ENCODE data around the gene HAGH.

HAGH gene

DNA sequence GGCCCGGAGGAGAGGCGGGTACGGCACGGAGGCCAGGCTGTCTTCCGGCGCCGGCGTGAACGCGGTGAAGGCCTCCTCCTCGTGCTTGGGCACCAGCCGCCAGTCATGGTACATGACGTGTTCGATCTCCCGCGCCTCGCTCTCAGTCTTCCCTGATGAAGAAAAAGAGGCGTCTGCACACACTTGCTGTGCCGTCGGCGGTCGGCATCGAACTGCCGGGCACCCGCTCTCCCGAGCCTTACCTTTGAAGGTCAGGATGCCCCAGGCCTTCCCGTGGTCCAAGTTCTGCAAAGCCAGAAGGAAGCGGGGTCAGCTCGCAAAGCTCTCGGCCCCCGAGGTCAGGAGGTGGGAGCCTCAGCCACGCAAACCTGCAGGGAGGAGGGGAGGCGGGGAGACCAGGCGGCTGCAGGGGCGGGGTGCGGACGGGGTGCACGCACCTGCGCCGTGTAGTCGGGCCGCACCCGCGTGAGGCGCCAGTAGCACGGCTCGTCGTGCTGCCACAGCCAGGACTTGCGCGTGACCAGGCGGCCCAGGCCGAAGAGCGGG lies 54.2 kb downstream of the HAGH start, which contains the start of gene EME2:
Gene EME2, plus strand, starts transcription at position 449 of the 546 bp plus-strand sequence. CDS start 418 bp downstream, outside the sequence.
- DNase-seq: peak in 2 of 4 experiments; percentile 45 to 47

DNA sequence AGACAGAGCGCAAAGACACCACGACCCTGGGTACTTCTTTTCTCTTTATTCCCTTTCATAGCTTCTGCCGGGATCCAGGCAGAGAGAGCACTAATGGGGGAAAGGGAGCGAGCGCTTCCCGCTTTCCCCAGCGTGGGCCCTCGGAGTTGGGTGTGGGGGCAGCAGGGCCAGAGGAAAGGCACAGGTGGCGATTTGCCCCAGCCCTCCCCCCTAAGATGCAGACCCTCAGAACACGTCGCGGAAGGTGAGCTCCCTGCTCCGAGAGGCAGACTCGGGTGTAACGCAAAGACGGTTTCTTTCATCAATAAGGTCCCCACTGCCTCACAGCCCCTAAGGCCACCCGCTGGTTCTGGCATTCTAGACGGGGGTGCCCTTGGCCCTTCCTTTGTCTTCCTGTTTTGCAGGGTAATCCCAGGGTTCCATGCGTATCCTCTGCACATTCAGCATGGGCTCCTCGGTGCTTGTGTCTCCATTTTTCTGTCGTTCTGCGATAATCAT lies 54.7 kb downstream of the HAGH start:
- DNase-seq: no peak

DNA sequence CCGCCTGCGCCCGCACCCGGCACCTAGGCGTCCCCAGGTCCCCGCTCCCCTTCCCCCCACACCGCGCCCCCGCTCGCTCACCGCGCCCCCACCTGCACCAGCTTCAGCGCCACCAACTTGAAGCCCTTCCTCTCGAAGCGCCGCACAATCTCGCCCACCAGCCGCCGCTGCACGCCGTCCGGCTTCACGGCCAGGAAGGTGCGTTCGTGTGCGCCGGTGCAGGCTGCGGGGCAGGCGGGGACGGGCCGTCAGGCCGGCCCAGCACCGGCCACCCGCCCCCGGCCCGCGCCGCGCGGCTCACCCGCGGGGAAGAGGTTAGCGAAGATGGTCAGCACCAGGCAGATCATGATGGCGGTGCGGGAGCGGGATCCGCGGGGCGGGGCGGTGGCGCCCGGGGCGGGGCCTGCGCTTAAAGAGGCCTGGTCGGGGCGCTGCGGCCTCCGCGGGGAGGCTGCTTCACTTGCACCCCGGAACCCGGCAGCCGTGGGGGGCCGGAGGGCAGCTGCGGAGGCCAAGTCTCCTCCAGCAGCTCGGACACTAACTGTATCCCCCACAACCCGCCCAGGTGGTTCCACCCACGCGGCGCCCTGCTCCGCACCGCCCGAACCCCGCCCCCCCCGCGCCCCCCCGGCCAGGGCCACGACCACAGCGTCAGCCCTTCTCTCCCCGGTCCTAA lies 55.3 kb downstream of the HAGH start, which contains the start of gene NME3:
Gene NME3, minus strand, starts transcription at position 356 of the 676 bp plus-strand sequence. Its CDS starts 9 bp downstream, at position 347.
- DNase-seq: peak; percentile 34 to 71 (median 56)

DNA sequence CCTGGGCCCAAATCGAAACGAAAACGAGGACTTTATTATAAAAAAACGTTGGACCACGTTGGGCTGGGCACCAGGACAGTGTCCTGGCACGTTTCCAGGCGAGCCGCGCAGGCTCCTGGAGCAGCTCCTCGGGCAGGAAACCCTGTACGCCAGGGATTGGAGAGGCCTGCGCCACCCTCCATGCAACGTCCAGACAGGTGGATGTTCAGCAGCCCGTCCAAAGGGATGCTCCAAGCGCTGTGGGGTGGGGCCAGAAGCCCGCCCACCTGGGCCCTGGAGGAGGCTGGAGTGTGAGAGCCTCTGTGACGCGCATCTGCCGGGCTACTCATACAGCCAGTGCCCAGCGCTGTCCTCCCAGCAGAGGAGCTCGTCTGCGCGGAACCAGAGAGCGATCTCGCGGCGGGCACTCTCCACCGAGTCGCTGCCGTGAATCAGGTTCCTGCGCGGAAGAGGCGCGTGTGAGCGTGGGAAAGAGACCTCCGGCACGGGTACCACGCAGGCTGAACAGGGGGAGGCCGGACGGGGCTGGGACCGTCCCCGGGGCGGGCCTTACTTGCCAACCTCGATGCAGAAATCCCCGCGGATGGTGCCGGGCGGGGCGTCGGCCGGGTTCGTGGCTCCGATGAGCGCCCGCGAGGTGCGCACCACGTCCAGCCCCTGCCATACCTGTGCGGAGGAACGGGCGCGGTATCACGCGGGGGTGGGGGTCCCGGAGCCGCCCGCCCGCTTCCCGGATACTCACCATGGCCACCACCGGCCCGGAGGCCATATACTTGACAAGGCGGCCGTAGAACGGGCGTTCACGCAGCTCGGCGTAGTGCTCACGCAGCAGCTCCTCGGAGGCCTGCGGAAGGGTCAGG lies 56.1 kb downstream of the HAGH start:
- DNase-seq: peak in 1 of 4 experiments; percentile 27

DNA sequence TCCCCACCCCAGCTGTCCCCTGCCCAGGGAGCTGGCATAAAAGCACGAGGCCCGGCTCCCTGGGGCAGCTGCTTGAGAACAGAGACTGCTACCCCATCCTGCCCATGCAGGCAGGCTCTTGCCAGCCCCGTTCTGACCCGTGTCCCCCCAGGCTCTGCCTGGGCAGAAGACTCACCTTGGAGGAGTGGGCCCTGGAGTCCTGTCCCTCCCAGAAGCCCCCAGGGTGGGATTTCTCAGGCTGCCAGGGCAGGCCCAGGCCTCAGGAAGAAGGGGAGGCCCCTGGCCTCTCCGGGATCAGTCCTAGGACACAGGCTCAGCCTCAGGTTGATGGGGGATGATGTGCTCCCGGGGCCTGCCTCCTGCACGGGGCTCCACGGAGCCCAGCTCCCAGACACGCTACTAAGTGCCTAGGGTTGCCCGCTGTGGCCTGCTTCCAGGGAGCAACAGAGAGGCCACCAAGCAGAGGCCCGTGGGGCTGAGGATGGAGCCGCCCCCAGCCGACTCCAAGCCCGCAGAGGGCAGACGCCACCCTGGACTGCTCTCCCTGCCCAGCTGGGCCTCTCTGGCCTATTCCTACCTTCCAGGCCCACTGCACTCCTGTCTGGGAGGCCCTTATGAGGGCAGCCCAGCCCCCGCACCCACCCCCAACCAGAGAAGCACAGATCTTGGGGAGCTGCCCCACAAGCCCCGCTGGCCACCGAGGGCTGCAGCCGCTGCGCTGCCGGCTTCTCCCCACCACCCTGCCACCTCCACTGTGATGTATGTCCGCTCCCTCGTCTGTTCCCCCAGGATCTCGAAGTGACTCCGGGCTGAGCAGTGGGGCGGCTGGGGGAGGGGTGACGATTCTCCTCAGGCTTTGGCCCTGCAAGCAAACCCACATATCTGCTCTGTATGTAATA lies 57.0 kb downstream of the HAGH start:
- no peak for DNase-seq

DNA sequence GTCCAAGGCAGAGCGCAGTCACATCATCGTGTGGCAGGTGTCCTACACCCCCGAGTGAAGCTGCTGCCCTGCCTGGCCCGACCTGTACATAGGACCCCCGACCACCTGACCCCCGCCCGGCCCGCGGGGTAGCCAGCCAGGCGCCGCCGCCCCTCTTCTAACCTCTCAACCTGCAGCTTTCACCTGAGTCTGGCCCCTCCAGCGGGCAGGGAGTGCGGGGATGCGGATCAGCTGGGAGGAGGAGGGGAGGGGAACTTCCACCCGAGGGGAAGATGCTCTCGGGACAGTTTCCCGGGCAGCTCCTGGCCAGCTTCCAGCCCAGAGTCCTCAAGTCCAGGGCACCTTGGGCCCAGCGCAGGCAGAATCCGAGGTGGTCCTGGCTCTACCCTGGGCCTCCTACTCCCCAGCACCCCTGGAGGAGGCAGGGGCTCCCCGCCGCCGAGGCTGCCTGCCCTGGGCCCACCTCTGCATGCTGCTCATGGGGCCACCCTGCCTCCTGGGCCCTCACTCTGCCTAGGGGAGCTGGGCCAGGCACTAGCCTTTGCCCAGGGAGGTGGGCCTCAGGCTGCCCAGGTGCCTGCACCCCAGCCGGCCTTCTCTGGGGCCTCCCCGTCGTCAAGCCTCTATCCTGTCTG lies 57.7 kb downstream of the HAGH start:
- DNase-seq: no peak

DNA sequence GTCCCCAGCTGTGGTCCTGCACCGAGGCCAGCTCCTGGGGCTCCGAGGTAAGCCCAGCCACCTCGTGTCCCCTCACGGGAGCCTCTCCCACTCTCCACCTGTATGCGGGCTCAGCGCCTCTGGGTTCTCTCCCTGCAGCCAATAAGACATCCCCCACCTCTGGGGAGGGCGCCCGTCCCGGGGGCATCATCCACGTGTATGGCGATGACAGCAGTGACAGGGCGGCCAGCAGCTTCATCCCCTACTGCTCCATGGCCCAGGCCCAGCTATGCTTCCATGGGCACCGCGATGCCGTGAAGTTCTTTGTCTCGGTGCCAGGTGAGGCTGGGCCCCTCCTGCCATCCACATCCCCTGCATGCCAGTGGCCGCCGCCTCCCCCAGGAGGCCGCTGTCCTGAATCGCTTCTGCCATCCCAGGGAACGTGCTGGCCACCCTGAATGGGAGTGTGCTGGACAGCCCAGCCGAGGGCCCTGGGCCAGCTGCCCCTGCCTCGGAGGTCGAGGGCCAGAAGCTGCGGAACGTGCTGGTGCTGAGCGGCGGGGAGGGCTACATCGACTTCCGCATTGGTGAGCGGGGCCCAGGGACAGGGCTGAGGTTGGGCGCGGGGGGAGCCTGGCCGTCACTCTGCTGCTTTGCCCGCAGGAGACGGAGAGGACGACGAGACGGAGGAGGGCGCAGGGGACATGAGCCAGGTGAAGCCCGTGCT lies 58.4 kb downstream of the HAGH start:
- DNase-seq: no peak

DNA sequence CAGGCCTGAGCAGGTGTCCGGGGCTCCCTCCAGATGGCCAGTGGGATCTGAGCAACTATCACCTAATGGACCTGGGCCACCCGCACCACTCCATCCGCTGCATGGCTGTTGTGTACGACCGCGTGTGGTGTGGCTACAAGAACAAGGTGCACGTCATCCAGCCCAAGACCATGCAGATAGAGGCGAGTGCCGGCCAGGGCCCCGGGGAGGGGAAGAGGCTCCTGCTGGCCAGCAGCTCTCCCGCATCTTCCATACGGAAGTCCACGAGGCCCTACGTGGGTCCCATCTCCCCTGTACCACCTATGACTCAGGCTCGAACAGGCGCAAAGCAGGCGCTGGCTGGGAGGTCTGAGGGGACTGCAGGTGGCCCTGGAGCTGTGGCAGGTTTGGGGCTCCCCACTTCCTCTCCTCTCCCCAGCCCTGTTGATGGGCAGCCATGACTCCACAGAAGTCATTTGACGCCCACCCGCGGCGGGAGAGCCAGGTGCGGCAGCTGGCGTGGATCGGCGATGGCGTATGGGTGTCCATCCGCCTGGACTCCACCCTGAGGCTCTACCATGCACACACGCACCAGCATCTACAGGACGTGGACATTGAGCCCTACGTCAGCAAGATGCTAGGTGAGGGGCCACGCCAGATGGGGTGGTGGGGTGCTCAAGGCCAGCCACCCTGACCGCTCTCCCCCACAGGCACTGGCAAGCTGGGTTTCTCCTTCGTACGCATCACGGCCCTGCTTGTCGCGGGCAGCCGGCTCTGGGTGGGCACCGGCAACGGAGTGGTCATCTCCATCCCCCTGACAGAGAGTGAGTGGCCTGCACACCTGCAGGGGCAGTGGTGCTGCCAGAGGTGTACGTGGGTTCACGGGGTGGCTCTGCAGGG lies 59.3 kb downstream of the HAGH start:
- no peak for DNase-seq

DNA sequence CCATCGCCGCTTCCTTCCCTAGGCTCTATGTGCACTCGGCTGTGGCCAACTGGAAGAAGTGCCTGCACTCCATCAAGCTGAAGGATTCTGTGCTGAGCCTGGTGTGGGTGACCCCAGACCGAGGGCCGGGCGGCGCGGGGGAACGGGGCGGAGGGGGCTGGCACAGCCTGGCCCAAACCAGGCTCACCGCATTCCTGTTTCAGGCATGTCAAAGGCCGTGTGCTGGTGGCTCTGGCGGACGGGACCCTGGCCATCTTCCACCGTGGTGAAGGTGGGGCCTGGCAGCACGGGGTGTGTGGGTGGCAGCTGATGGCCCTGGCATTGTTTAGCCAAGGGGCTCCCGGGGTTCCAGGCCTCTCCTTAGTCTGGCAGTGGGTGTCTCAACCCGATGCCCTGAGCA lies 59.9 kb downstream of the HAGH start:
- no peak for DNase-seq

DNA sequence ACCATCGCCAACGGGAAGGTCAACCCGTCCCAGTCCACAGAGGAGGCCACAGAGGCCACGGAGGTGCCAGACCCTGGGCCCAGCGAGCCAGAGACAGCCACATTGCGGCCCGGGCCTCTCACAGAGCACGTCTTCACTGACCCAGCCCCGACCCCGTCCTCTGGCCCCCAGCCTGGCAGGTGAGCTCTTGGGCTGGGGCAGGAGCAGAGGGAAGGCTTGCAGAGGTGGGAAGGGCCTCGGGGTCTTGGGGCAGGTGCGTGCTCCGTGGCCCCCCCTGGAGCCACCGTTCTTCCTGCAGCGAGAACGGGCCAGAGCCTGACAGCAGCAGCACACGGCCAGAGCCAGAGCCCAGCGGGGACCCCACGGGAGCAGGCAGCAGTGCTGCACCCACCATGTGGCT lies 60.4 kb downstream of the HAGH start:
- DNase-seq: no peak

DNA sequence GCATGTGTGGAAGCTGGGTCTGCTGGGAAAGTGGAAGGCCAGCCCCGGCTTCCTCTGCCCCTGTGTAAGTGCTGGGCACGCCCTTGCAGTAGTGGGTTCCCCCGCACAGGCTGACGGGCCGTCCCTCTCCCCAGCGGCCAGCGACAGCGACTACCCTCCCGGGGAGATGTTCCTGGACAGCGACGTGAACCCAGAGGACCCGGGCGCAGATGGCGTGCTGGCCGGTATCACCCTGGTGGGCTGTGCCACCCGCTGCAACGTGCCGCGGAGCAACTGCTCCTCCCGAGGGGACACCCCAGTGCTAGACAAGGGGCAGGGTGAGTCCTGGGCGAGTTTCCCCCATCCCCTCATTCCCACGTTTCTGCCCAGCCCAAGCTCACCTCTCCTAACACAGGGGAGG lies 60.8 kb downstream of the HAGH start:
- no peak for DNase-seq

DNA sequence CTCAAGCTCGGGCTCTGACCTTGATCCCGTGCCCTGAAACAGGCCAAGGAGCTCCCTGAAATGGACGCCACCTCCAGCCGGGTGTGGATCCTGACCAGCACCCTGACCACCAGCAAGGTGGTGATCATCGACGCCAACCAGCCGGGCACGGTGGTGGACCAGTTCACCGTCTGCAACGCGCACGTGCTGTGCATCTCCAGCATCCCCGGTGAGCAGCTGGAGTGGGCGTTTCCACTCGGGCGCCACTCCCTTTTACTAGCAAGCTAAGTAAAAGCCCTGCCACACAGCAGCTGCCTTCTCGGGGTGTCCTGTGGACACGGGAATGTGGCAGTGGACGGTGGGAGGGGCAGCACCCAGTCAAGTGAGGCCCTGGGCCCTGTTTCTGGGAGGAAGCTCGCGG lies 61.7 kb downstream of the HAGH start:
- no peak for DNase-seq

DNA sequence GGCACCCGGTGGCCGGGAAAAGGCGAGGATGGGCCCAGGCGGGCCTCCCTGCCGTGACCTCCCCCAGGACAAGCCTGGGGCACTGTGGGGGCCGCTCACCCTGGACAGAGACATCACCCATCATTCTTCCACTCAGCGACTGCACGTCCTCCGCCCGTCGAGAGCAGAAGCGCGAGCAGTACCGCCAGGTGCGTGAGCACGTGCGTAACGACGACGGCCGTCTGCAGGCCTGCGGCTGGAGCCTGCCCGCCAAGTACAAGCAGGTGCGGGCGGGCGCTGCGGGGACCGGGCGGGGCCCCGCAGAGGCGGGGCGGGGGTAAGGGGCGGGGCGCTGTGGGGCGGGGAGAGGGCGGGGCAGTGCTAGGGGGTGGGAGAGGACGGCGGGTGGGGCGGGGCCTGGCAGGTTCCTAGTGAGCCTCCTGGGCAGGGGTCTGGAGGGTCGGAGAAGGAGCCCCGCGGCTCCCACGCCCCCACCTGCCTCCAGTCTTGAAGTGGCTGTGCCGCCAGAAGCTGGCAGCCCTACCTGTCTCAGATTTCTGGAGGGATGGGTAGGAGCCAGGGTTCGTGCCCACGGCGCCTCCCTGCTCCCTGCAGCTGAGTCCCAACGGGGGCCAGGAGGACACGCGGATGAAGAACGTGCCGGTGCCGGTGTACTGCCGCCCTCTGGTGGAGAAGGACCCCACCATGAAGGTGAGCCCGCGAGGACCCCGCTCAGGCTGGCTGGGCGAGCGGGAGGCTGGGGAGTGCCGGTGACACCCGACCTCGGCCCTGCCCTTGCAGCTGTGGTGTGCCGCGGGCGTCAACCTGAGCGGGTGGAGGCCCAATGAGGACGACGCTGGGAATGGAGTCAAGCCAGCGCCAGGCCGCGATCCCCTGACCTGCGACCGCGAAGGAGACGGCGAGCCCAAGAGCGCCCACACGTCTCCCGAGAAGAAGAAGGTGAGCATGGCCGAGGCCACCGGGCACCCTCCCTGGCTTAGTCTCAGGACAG lies 62.8 kb downstream of the HAGH start:
- DNase-seq: no peak

DNA sequence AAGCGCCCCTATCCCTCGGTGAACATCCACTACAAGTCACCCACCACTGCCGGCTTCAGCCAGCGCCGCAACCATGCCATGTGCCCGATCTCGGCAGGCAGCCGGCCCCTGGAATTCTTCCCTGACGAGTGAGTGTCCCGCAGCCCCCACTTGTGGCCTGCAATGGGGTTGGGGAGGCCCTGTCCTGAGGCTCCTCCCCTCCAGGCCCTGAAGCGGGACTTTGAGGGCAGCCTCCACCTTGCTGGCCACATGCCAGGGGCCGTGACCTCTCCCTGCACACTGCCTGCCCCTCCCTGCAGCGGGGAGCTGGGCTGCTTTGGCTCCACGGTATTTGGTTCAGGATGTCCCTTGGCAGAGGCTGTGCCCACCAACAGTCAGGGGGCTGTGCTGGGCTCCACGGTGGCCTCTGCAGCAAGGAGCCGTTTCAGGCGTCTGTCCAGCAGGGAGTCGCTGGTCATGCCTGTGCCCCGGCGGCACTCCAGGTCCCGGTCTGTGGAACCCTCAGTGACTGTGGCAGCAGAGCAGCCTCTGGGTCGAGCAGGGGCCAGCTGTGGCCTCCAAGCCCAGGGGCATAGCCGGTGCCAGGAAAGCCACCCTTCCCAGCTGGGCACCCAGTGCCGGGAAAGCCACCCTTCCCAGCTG lies 63.6 kb downstream of the HAGH start:
- no peak for DNase-seq

DNA sequence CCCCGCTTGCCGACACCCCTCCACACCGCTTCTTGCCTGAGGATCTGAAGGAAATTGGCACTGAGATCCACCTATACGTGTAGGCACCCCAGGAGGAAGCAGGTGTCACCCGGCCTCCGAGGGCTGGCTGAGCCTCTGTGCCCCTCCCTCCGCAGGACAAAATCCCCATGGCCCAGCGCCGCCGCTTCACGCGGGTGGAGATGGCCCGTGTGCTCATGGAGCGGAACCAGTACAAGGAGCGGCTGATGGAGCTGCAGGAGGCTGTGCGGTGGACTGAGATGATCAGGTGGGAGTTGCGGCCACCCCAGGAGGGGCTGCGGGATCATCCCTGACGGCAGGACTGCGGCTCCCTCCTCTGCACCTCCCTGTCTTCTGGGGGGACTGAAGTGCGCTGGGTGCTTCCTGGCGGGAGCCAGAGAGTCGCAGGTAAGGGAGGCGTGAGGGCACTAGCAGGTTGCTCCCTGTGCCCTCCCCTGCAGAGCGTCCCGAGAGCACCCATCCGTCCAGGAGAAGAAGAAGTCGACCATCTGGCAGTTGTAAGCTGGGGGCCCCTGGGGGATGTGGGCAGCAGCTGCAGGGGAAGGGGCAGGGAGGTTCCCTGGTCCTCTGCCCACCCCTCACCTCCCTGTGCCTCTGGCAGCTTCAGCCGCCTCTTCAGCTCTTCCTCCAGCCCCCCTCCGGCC lies 64.3 kb downstream of the HAGH start:
- no peak for DNase-seq

DNA sequence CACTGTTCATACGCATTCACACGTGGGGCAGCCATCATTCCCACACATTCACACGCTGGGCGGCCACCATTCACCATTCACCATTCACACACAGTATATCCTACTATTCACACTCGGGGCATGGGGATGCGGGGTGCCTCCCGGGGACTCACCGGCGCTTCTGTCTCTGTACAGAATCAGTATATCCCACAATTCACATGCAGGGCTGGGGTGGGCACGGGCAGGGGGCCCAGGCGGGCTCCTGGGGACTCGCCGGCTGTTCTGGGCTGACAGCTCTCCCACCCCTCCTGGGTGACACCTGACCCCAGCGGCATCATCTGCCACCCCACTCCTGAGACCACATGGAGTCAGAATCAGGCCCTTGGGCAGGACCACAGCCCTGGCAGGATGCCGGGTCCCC lies 64.9 kb downstream of the HAGH start:
- no peak for DNase-seq

DNA sequence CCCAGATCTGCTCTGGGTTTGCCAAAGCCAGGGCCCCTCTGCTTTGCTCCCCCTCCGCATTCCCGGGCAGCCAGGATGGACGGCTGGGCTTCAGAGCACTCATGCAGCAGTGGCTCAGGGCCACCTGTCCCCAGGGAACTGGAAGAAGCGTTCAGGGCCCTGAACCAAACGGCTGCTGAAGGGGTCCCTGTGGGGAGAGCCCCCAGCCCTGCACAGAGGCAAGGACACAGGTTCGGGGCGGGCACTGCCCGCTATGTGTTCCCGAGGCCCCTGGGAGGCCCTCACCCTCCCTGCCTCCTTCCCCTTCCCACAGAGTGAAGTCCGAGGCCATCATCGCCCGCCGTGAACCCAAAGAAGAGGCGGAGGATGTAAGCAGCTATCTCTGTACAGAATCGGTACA lies 65.7 kb downstream of the HAGH start:
- no peak for DNase-seq

DNA sequence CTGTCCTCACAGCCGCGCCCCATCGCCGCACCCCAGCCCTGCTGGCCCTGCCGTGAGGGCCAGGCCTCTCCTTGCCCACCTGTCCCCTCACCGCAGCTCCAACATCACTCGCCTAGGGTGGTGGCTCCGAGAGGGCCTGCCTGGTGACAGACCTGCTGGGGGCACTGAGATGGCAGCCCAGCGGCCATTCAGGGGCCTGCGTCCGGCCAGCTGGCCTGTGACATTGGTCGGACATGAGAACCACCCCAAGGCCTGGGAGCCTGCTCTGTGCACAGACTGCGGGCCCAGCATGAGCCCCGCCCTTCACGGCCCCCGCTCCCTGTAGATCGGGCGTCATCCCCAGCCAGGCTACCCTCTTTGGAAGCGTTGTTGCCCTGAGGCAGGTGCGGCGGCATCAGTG lies 67.1 kb downstream of the HAGH start:
- DNase-seq: no peak
